GM23248 (cell line): Measurements from ENCODE around the gene HINFP. TPM values are rescaled to one million over a fixed set of nuclear protein-coding genes. Genes with fewer than 3 reads are reported as not detected.

Experiments
- DNase-seq: peaks from one replicate; pipeline ENCODE4 v3.0.0-alpha.2; 2015
- H2AFZ ChIP-seq: fragments of 200-600 bp; sonication (generic); 2 replicates; pipeline ENCODE4 v1.6.1; 2016; ENCODE audit warnings: antibody characterized with exemption
- H3F3A ChIP-seq: fragments of 200-600 bp; sonication (generic); 2 replicates; pipeline ENCODE4 v1.6.1; 2016; ENCODE audit warnings: mild to moderate bottlenecking, antibody characterized with exemption, mixed run types; ENCODE audit not compliant: insufficient read depth
- H3K27ac ChIP-seq: fragments of 200-600 bp; sonication (generic); 2 replicates; pipeline ENCODE4 v1.5.1; 2016; ENCODE audit warnings: mild to moderate bottlenecking
- H3K27me3 ChIP-seq: fragments of 200-600 bp; sonication (generic); replicated peaks from 2 replicates; pipeline ENCODE4 v1.6.1; 2016; ENCODE audit warnings: mild to moderate bottlenecking; ENCODE audit not compliant: insufficient read depth
- H3K36me3 ChIP-seq: fragments of 200-600 bp; sonication (generic); 2 replicates; pipeline ENCODE4 v1.6.1; 2016; ENCODE audit warnings: low read depth, mild to moderate bottlenecking
- H3K4me1 ChIP-seq: fragments of 200-600 bp; sonication (generic); 2 replicates; pipeline ENCODE4 v1.6.1; 2016; ENCODE audit warnings: mild to moderate bottlenecking; ENCODE audit not compliant: insufficient read depth
- H3K4me2 ChIP-seq: fragments of 200-600 bp; sonication (generic); one replicate; pipeline ENCODE4 v1.6.1; 2016; ENCODE audit warnings: mild to moderate bottlenecking; ENCODE audit not compliant: unreplicated experiment
- H3K4me3 ChIP-seq: fragments of 200-600 bp; sonication (generic); 2 replicates; pipeline ENCODE4 v1.5.1; 2016; ENCODE audit warnings: mild to moderate bottlenecking
- H3K79me2 ChIP-seq: fragments of 200-600 bp; sonication (generic); 2 replicates; pipeline ENCODE4 v1.6.1; 2016; ENCODE audit warnings: mild to moderate bottlenecking; ENCODE audit not compliant: insufficient read depth
- H3K9ac ChIP-seq: fragments of 200-600 bp; sonication (generic); 2 replicates; pipeline ENCODE4 v1.6.1; 2016; ENCODE audit warnings: mild to moderate bottlenecking
- H3K9me2 ChIP-seq: fragments of 200-600 bp; sonication (generic); 2 replicates; pipeline ENCODE4 v1.6.1; 2016; ENCODE audit warnings: mixed run types, mild to moderate bottlenecking, moderate library complexity; ENCODE audit not compliant: insufficient read depth
- H3K9me3 ChIP-seq: fragments of 200-600 bp; sonication (generic); one replicate; pipeline ENCODE4 v1.6.1; 2017; ENCODE audit warnings: low read depth
- H4K20me1 ChIP-seq: fragments of 200-600 bp; sonication (generic); 2 replicates; pipeline ENCODE4 v1.6.0; 2016; ENCODE audit not compliant: insufficient read depth
- EZH2 ChIP-seq: fragments of 200-600 bp; sonication (generic); IDR thresholded peaks from 2 replicates; pipeline ENCODE4 v1.6.1; 2018; ENCODE audit warnings: antibody characterized with exemption, mild to moderate bottlenecking; ENCODE audit not compliant: insufficient read depth, poor library complexity, severe bottlenecking
- EZH2phosphoT487 ChIP-seq: fragments of 200-600 bp; sonication (generic); IDR thresholded peaks from 2 replicates; pipeline ENCODE4 v1.6.1; 2018; ENCODE audit warnings: antibody characterized with exemption, moderate library complexity, mild to moderate bottlenecking, low read depth; ENCODE audit not compliant: insufficient read depth
- WGBS, 2 experiments: methylation state at CpG; one replicate each; pipeline ENCODE4 v1.1.6; 2015 to 2017; ENCODE audit warnings: low lambda C conversion rate in 2 of 2, low coverage in 1 of 2; ENCODE audit errors: missing lambda C conversion rate in 2 of 2; 5-methylcytosine and 5-hydroxymethylcytosine counted together
- in situ Hi-C: fragments of 300-500 bp; cut with MboI; formaldehyde crosslinking; loops from 2 replicates; pipeline ENCODE4 v1.15.0; 2020
- polyA plus RNA-seq: library from polyadenylated mRNA; unstranded; fragments of >200 nt; fragmentation: Nextera tagmentation; extraction: Ambion mirVana; gene quantifications from 2 replicates; pipeline ENCODE4 v1.2.1, GENCODE V29; 2016
- total RNA-seq: library from RNA; depleted of rRNA; stranded (reverse); fragments of >200 nt; shearing (Covaris generic); gene quantifications from 2 replicates; pipeline ENCODE4 v1.2.3, GENCODE V29; 2014

The HINFP gene
- total and polyA plus RNA-seq, 2 experiments from 2014 or later, result 8.3 to 31.8 TPM

GRCh38 chr11:119108857-119109221, 12.5 kb upstream of the HINFP start:
- Histone ChIP-seq H3K27me3 (no peaks in the 10 kb centered on the region), H3K9me3 (no peaks in the 10 kb centered on the region), H3K4me1 (peaks cover 17% of the 10 kb centered on the region), H3K36me3 (no peaks in the 10 kb centered on the region; the same call in 1 of the 2 replicates), H3K79me2 (peaks cover 36% of the 10 kb centered on the region), H3K4me3 (peak overlapping the region; percentile 94), H3F3A (no peaks in the 10 kb centered on the region), H3K4me2 (peak overlapping the region; percentile 84), H3K27ac (no peak overlapping the region), H3K9me2 (no peaks in the 10 kb centered on the region), H2AFZ (no peak overlapping the region), H4K20me1 (no peaks in the 10 kb centered on the region), H3K9ac (no peak overlapping the region)
- 88 to 97% methylated on average over 2 of the region's 2 CpGs for WGBS, 2 experiments
- DNase-seq, result no peak
- TF ChIP-seq EZH2phosphoT487, result no peak
- no peak for TF ChIP-seq EZH2
- in situ Hi-C loops, result no loop called here

- no peak for DNase-seq
- no peak overlapping the region for H3K4me2 ChIP-seq
- in situ Hi-C loops, result no loop called here
Measured at GRCh38 chr11:119109843-119110242, 11.5 kb upstream of the HINFP start.

GRCh38 chr11:119110439-119110838, 10.9 kb upstream of the HINFP start:
- Histone ChIP-seq H3K9ac (no peak overlapping the region), H3K27me3 (no peaks in the 10 kb centered on the region), H2AFZ (no peak overlapping the region), H3K9me2 (no peaks in the 10 kb centered on the region), H3K9me3 (no peaks in the 10 kb centered on the region), H3K27ac (no peak overlapping the region), H3K4me3 (no peak overlapping the region), H4K20me1 (no peaks in the 10 kb centered on the region), H3F3A (no peaks in the 10 kb centered on the region), H3K79me2 (peaks cover 36% of the 10 kb centered on the region), H3K4me1 (peaks cover 17% of the 10 kb centered on the region), H3K4me2 (no peak overlapping the region), H3K36me3 (no peaks in the 10 kb centered on the region; the same call in 1 of the 2 replicates)
- in situ Hi-C loops, result no loop called here
- no peak for DNase-seq
- TF ChIP-seq EZH2phosphoT487, result no peak
- no peak for TF ChIP-seq EZH2
- 60 to 68% methylated on average over 10 of the region's 10 CpGs for WGBS, 2 experiments

More at GRCh38 chr11:119109843-119110242, 11.5 kb upstream of the HINFP start:
- Histone ChIP-seq H3K9me2 (no peaks in the 10 kb centered on the region), H3K4me1 (peaks cover 17% of the 10 kb centered on the region), H3K27ac (no peak overlapping the region), H3K9me3 (no peaks in the 10 kb centered on the region), H3K36me3 (no peaks in the 10 kb centered on the region; the same call in 1 of the 2 replicates), H3K9ac (no peak overlapping the region), H2AFZ (no peak overlapping the region), H4K20me1 (no peaks in the 10 kb centered on the region), H3K4me3 (no peak overlapping the region), H3K79me2 (peaks cover 36% of the 10 kb centered on the region), H3K27me3 (no peaks in the 10 kb centered on the region), H3F3A (no peaks in the 10 kb centered on the region)
- TF ChIP-seq EZH2 (no peak), EZH2phosphoT487 (no peak)
- 69 to 70% methylated on average over 3 of the region's 3 CpGs for WGBS, 2 experiments

- Histone ChIP-seq H3K4me2 (no peak overlapping the region), H3K79me2 (peaks cover 36% of the 10 kb centered on the region), H3K4me3 (no peak overlapping the region), H3K9me2 (no peaks in the 10 kb centered on the region), H3K36me3 (no peaks in the 10 kb centered on the region; the same call in 1 of the 2 replicates), H3K9me3 (no peaks in the 10 kb centered on the region), H3K27ac (no peak overlapping the region), H3K9ac (no peak overlapping the region), H3F3A (no peaks in the 10 kb centered on the region), H3K4me1 (peaks cover 15% of the 10 kb centered on the region), H3K27me3 (no peaks in the 10 kb centered on the region), H2AFZ (no peak overlapping the region), H4K20me1 (no peaks in the 10 kb centered on the region)
- in situ Hi-C loops, result no loop called here
- TF ChIP-seq EZH2 (no peak), EZH2phosphoT487 (no peak)
- WGBS, 2 experiments, result 90 to 93% methylated on average over 11 of the region's 11 CpGs
- DNase-seq, result no peak
Measured at GRCh38 chr11:119111361-119111925, 9.9 kb upstream of the HINFP start.
